Endothelial cell of umbilical vein (primary cell): ENCODE data around the gene PLA2G15. TPM values are rescaled to one million over a fixed set of nuclear protein-coding genes. Genes with fewer than 3 reads are reported as not detected.

Experiments used
- BruUV-seq: library from RNA; stranded (reverse); fragments of 400-500 nt; replicated peaks from 2 replicates; lab custom pipeline; 2021; lab: Mats Ljungman, UMichigan
- CTCF ChIA-PET: fragments of 300-600, 350-600 bp; sonication (Branson Sonifier 250); formaldehyde crosslinking; loops from one replicate; lab custom pipeline; 2021; ENCODE audit warnings: antibody characterized with exemption, inconsistent platforms; lab: Charles Lee
- POLR2A ChIA-PET: fragments of 300-600, 350-600 bp; sonication (Branson Sonifier 250); formaldehyde crosslinking; loops from one replicate; lab custom pipeline; 2021; ENCODE audit warnings: antibody characterized with exemption, inconsistent platforms; lab: Charles Lee
- DNase-seq: peaks from one replicate; pipeline ENCODE4 v3.0.0-alpha.2; 2011; ENCODE audit warnings: low read depth, low spot score
- FAIRE-seq: peaks from 2 replicates; lab custom pipeline; 2011; peaks lifted over from hg19 to GRCh38; lab: Jason Lieb, UNC
- H2AFZ ChIP-seq: 2 replicates; pipeline ENCODE4 v1.6.0; 2012; ENCODE audit warnings: low read depth, low read length, control low read depth, inconsistent platforms
- H3K27ac ChIP-seq: 2 replicates; pipeline ENCODE4 v1.5.1; 2011; ENCODE audit warnings: low read depth, mild to moderate bottlenecking, control low read depth, low read length, moderate library complexity; ENCODE audit not compliant: insufficient read depth
- H3K27me3 ChIP-seq, 2 experiments: 2 replicates each; pipeline versions ENCODE4 v1.6.0 to v1.6.1; 2011; ENCODE audit warnings: low read length in 2 of 2, mixed read lengths in 1 of 2; ENCODE audit not compliant: control insufficient read depth in 2 of 2, insufficient read depth in 2 of 2
- H3K36me3 ChIP-seq, 2 experiments: 2 replicates in 1 of 2; 3 replicates in 1 of 2; pipeline ENCODE4 v1.5.1; 2011; ENCODE audit warnings: low read length in 2 of 2, mild to moderate bottlenecking in 1 of 2, moderate library complexity in 1 of 2; ENCODE audit not compliant: control insufficient read depth in 2 of 2, insufficient read depth in 2 of 2; ENCODE audit errors: extremely low read depth in 1 of 2
- H3K4me1 ChIP-seq: 3 replicates; pipeline ENCODE4 v1.5.1; 2011; ENCODE audit warnings: mild to moderate bottlenecking, low read length; ENCODE audit not compliant: control insufficient read depth, insufficient read depth; ENCODE audit errors: extremely low read depth
- H3K4me2 ChIP-seq: 2 replicates; pipeline ENCODE4 v1.6.1; 2011; ENCODE audit warnings: low read length, control low read depth, mixed read lengths; ENCODE audit not compliant: insufficient read depth
- H3K4me3 ChIP-seq, 3 experiments: fragments of 200-600 bp in 1 of 3; sonication (generic), shearing (Covaris generic) in 1 of 3; replicated peaks in 1 of 3; 2 replicates each; pipeline ENCODE4 v1.5.1; 2011 to 2016; ENCODE audit warnings: control low read depth in 3 of 3, low read length in 3 of 3, mild to moderate bottlenecking in 2 of 3, inconsistent platforms in 1 of 3, low read depth in 1 of 3, moderate library complexity in 1 of 3; ENCODE audit not compliant: insufficient read depth in 1 of 3
- H3K79me2 ChIP-seq: 2 replicates; pipeline ENCODE4 v1.6.0; 2012; ENCODE audit warnings: low read length, inconsistent platforms; ENCODE audit not compliant: control insufficient read depth, insufficient read depth
- H3K9ac ChIP-seq: replicated peaks from 2 replicates; pipeline ENCODE3; 2011; ENCODE audit warnings: low read length, control low read depth; ENCODE audit not compliant: insufficient read depth; ENCODE audit errors: extremely low read depth
- H3K9me1 ChIP-seq: replicated peaks from 3 replicates; pipeline ENCODE4 v1.6.0; 2011; ENCODE audit warnings: mild to moderate bottlenecking, low read length; ENCODE audit not compliant: control insufficient read depth, insufficient read depth; ENCODE audit errors: extremely low read depth
- H3K9me3 ChIP-seq: replicated peaks from 2 replicates; pipeline ENCODE4 v1.5.1; 2012; ENCODE audit warnings: low read length, inconsistent platforms; ENCODE audit not compliant: control insufficient read depth, insufficient read depth
- H4K20me1 ChIP-seq: replicated peaks from 2 replicates; pipeline ENCODE3; 2011; ENCODE audit warnings: mild to moderate bottlenecking, low read length; ENCODE audit not compliant: control insufficient read depth, insufficient read depth; ENCODE audit errors: extremely low read depth
- EZH2 ChIP-seq: IDR thresholded peaks from 2 replicates; pipeline ENCODE4 v1.6.1; 2012; ENCODE audit warnings: borderline replicate concordance, low read depth, mild to moderate bottlenecking, moderate library complexity, low read length, inconsistent platforms; ENCODE audit not compliant: severe bottlenecking
- FOS ChIP-seq: IDR thresholded peaks from 2 replicates; pipeline ENCODE4 v1.6.1; 2011; ENCODE audit warnings: mild to moderate bottlenecking, low read length, moderate library complexity, borderline replicate concordance; ENCODE audit not compliant: insufficient read depth
- GATA2 ChIP-seq: IDR thresholded peaks from 2 replicates; pipeline ENCODE4 v1.7.0; 2011; ENCODE audit warnings: low read depth, mild to moderate bottlenecking, moderate library complexity, mixed read lengths, low read length; ENCODE audit not compliant: insufficient read length, insufficient read depth
- JUN ChIP-seq: IDR thresholded peaks from 2 replicates; pipeline ENCODE4 v1.6.1; 2011; ENCODE audit warnings: borderline replicate concordance, low read depth; ENCODE audit not compliant: insufficient read length, insufficient read depth
- POLR2AphosphoS5 ChIP-seq: IDR thresholded peaks from 2 replicates; pipeline ENCODE4 v1.6.1; 2012; ENCODE audit warnings: low read depth, mild to moderate bottlenecking, control low read depth, low read length, moderate library complexity; ENCODE audit not compliant: insufficient read depth
- dilution Hi-C: fragments of 300-500 bp; cut with MboI; formaldehyde crosslinking; loops from one replicate; pipeline ENCODE4 v1.15.0; 2019; ENCODE audit warnings: low sequenced_read_pairs; ENCODE audit not compliant: extremely low pct_ligation_motif_present
- intact Hi-C: fragments of 100-400 bp; cut with micrococcal nuclease; formaldehyde crosslinking; loops from one replicate; pipeline ENCODE4 v1.10.0; 2022
- polyA plus RNA-seq, 4 experiments: library from polyadenylated mRNA; depleted of rRNA in 3 of 4; stranded (reverse) in 3 of 4; unstranded in 1 of 4; fragments of >200 nt; gene quantifications; 2 replicates each; pipeline versions ENCODE4 v1.2.1 to v1.2.3, GENCODE V29; 2011 to 2012; ENCODE audit warnings: missing spikeins in 1 of 4
- total RNA-seq: library from RNA; stranded (reverse); gene quantifications from 2 replicates; pipeline ENCODE4 v1.2.3, GENCODE V29; 2021
- TF ChIP-seq, protein P1 (sequence below): IDR thresholded peaks from 2 replicates; pipeline ENCODE4 v1.6.1; 2011; ENCODE audit not compliant: insufficient read depth, insufficient read length

Gene PLA2G15
- total and polyA plus RNA-seq, 2 donors (not counting 3 experiments of a cell fraction or from before 2014, with no cell fraction given): 24.3 to 41.8 TPM

DNA sequence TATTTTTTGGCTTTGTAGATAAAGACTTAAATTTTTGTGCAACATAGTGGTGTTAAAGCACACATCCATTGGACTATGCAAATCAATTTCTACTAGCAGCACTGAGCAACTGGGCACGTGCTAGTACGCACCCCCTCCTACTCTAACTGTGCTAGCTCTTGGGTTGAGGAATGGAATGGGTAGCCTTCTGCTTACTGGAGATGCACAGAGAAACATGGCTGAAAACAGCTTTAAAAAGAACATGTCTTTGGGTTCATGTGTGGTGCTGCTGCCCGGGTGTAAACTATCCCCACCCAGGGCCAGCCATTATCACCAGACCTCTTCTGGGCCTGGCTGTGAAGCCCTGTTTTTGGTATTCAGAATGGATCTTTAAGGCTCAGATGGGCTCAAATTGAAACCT lies 16.5 kb upstream of the PLA2G15 start:
- TF ChIP-seq GATA2: no peak
- TF ChIP-seq EZH2: no peak
- TF ChIP-seq POLR2AphosphoS5: no peak
- TF ChIP-seq, protein P1, sequence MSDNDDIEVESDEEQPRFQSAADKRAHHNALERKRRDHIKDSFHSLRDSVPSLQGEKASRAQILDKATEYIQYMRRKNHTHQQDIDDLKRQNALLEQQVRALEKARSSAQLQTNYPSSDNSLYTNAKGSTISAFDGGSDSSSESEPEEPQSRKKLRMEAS: no peak
- no peak for TF ChIP-seq FOS
- TF ChIP-seq JUN: no peak
- Histone ChIP-seq H3K9me3 (no peaks in the 10 kb centered on the region), H3K27ac (no peak overlapping the region), H3K4me3 (no peak overlapping the region), H3K9ac (no peak overlapping the region), H3K36me3 (no peaks in the 10 kb centered on the region), H3K4me1 (no peaks in the 10 kb centered on the region), H3K9me1 (no peaks in the 10 kb centered on the region), H2AFZ (no peak overlapping the region), H3K79me2 (no peaks in the 10 kb centered on the region), H3K4me2 (no peak overlapping the region), H3K27me3 (no peaks in the 10 kb centered on the region), H4K20me1 (no peaks in the 10 kb centered on the region)
- ChIA-PET CTCF (interaction anchor here (1.0 to 4.7 kb wide), 11 partner anchors 12 to 412 kb away, joined by 3 to 57 read pairs (median 6); partner anchors contain the start of gene NFATC3), POLR2A (no interaction called here)
- BruUV-seq: no TSS peak
- dilution Hi-C loops (no loop called here), intact Hi-C loops (loop anchor here (1.0 to 2.0 kb wide), 6 partner anchors 134 to 235 kb away; no protein-coding TSS in a partner anchor)
- DNase-seq: no peak
- FAIRE-seq: no peak
